ENCODE data around the gene GALNT2. TPM values are rescaled to one million over a fixed set of nuclear protein-coding genes. Genes with fewer than 3 reads are reported as not detected.

The GALNT2 gene
- total and polyA plus RNA-seq, 10 of the 15 experiments (the other 5 are each of a cell fraction or from before 2014, with no cell fraction given), result 0.52 to 27.7 (median 16.3) TPM

DNA sequence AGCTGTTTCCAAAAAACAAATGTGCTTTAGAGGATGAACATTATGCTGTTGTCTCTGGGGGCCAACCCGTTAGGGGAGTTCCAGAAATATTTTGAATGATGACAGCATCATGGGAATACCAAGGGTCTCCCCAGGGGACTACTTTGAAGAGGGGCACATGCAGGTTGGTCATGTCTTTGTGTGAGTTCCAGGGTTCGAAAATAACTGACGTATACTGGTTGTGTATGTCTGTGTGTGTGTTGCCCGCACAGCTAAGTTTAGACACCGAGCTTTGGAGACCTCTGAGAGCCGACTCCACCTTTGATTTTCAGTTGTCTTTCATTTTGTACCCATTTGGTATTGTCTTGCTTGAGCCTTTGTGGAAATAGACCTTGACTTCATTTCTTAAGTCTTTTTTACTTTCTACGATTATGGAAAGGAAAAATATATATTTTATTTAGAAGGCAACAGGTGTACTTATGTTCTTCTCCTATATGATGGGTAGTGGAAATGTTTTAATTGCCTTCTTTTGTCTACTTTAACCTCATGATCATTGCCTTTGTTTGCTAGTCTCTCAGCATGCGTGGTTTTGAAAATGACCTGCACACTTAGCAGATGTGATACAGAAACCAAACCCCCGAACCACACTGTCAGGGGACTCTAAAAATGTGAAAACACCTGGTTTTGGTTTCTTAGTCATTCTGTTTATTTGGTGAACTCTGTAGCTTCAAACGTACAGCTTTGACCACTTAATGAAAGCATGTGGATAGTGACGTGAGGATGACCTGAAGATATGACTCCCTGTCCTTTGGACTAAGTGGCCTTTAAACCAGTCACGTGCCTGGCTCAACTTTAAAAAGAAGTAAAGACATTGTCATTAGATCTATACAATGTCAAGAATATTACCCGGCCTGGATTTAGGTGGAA is 56.5 kb downstream of the GALNT2 start (continued):
- TF ChIP-seq ZNF207 (IDR thresholded peaks at IDR 0.05; ENCODE audit: borderline replicate concordance) (no peak), ASH2L (IDR thresholded peaks at IDR 0.05; ENCODE audit: borderline replicate concordance, low read depth) (peak; percentile 96), SREBF1 (IDR thresholded peaks at IDR 0.05; ENCODE audit: low read length) (no peak), ZNF622 (IDR thresholded peaks at IDR 0.05) (no peak), BCL11A (IDR thresholded peaks at IDR 0.05; ENCODE audit: low read depth, low read length) (peak; percentile 93), KDM1A (IDR thresholded peaks at IDR 0.05; ENCODE audit: borderline replicate concordance) (no peak), TBL1XR1 (IDR thresholded peaks at IDR 0.05; ENCODE audit: low read depth, low read length) (peak; percentile 93), PAX8 (IDR thresholded peaks at IDR 0.05) (no peak), RBBP5 (conservative IDR thresholded peaks at IDR 0.05) (peak; percentile 97; the same call in 1 of the 2 replicates), POLR2A (IDR thresholded peaks at IDR 0.05; ENCODE audit: low read depth, low read length) (peak; percentile 15; the same call in 1 of the 2 replicates), POU2F2 (IDR thresholded peaks at IDR 0.05; ENCODE audit: borderline replicate concordance, low read depth, low read length) (peak; percentile 84; the same call in 1 of the 3 replicates), SPI1 (IDR thresholded peaks at IDR 0.05; ENCODE audit: borderline replicate concordance, insufficient read depth, low read depth, low read length) (no peak), POLR2AphosphoS5 (IDR thresholded peaks at IDR 0.05; ENCODE audit: low read length) (0 out of 2 replicates have a peak, but pooled peaks have one; percentile 32), SP1 (IDR thresholded peaks at IDR 0.05; ENCODE audit: low read depth, low read length) (peak; percentile 61), WRNIP1 (IDR thresholded peaks at IDR 0.05; ENCODE audit: borderline replicate concordance, low read depth, low read length) (no peak), CBX3 (IDR thresholded peaks at IDR 0.05; ENCODE audit: borderline replicate concordance, low read depth) (no peak), NR2C1 (IDR thresholded peaks at IDR 0.05) (peak; percentile 71), EGR1 (IDR thresholded peaks at IDR 0.05; ENCODE audit: borderline replicate concordance in 1 of 2, low read depth in 2 of 2, low read length in 2 of 2) (no peak), NRF1 (conservative IDR thresholded peaks at IDR 0.05; ENCODE audit: low read depth, low read length) (no peak), LARP7 (IDR thresholded peaks at IDR 0.05) (no peak), HDAC2 (IDR thresholded peaks at IDR 0.05) (no peak), TCF7 (IDR thresholded peaks at IDR 0.05; ENCODE audit: borderline replicate concordance) (no peak; the same call in 1 of the 2 replicates), ZNF217 (IDR thresholded peaks at IDR 0.05) (no peak; the same call in 1 of the 2 replicates), GABPA (IDR thresholded peaks at IDR 0.05; ENCODE audit: low read depth) (peak; percentile 57), CREB1 (IDR thresholded peaks at IDR 0.05; ENCODE audit: low read depth) (peak; percentile 96)
- TF ChIP-seq, protein P1, sequence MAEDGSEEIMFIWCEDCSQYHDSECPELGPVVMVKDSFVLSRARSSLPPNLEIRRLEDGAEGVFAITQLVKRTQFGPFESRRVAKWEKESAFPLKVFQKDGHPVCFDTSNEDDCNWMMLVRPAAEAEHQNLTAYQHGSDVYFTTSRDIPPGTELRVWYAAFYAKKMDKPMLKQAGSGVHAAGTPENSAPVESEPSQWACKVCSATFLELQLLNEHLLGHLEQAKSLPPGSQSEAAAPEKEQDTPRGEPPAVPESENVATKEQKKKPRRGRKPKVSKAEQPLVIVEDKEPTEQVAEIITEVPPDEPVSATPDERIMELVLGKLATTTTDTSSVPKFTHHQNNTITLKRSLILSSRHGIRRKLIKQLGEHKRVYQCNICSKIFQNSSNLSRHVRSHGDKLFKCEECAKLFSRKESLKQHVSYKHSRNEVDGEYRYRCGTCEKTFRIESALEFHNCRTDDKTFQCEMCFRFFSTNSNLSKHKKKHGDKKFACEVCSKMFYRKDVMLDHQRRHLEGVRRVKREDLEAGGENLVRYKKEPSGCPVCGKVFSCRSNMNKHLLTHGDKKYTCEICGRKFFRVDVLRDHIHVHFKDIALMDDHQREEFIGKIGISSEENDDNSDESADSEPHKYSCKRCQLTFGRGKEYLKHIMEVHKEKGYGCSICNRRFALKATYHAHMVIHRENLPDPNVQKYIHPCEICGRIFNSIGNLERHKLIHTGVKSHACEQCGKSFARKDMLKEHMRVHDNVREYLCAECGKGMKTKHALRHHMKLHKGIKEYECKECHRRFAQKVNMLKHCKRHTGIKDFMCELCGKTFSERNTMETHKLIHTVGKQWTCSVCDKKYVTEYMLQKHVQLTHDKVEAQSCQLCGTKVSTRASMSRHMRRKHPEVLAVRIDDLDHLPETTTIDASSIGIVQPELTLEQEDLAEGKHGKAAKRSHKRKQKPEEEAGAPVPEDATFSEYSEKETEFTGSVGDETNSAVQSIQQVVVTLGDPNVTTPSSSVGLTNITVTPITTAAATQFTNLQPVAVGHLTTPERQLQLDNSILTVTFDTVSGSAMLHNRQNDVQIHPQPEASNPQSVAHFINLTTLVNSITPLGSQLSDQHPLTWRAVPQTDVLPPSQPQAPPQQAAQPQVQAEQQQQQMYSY (CRISPR knock-in tag; IDR thresholded peaks at IDR 0.05), result no peak
- TF ChIP-seq, protein P2, sequence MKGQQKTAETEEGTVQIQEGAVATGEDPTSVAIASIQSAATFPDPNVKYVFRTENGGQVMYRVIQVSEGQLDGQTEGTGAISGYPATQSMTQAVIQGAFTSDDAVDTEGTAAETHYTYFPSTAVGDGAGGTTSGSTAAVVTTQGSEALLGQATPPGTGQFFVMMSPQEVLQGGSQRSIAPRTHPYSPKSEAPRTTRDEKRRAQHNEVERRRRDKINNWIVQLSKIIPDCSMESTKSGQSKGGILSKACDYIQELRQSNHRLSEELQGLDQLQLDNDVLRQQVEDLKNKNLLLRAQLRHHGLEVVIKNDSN (IDR thresholded peaks at IDR 0.05; ENCODE audit: borderline replicate concordance, extremely low read length, insufficient read depth, low read depth, low read length), result peak; percentile 70
- TF ChIP-seq, protein P3, sequence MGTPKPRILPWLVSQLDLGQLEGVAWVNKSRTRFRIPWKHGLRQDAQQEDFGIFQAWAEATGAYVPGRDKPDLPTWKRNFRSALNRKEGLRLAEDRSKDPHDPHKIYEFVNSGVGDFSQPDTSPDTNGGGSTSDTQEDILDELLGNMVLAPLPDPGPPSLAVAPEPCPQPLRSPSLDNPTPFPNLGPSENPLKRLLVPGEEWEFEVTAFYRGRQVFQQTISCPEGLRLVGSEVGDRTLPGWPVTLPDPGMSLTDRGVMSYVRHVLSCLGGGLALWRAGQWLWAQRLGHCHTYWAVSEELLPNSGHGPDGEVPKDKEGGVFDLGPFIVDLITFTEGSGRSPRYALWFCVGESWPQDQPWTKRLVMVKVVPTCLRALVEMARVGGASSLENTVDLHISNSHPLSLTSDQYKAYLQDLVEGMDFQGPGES (IDR thresholded peaks at IDR 0.05), result no peak
